GM19463 (cell line): ENCODE results near the gene CTNS.

Experiments
- ATAC-seq: cut with Tn5 transposase; IDR thresholded peaks from one replicate; pipeline ENCODE4 v1.9.1; 2021; ENCODE audit warnings: mild to moderate bottlenecking, moderate library complexity; ENCODE audit not compliant: unreplicated experiment

CTNS gene

DNA sequence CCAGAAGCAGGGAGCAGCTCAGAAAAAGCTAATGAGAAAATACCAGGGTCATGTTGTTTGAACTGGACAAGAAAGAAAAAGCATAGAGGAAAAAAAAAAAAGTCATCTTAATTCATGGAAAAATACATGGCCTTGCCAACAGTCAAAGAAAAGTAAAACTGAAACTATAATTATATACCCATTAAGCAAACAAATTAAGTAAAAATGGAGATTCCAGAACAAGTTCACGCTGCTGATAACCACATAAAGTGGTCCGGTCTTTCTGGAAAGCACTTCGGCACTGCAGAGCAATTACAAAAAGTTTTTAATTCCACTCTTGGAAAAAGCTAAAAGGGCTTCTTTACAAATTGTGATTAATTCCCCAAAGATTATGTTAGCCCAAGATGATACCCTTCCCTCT is 71.8 kb downstream of the CTNS start:
- no peak for ATAC-seq

DNA sequence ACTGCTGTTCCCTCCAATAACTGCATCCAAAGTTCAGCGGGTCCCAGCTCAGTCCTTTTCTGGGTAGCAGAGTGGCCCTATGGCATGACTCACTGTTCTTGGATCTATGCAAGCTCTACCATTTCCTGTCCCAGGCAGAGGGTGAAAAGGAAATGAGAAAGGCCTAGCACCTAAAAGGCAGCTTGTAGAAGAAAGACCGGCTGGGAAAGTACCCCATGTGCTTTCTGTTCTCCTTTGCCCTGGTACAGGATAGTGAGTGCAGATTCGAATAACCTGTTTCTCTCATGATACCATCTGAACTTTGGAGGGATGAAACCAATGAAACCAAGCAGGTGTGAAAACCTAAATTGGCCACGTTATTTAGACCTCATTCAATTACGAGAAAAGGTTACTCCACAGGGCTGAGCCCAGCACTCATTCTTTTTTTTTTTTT is 74.4 kb downstream of the CTNS start:
- ATAC-seq: peak; percentile 92
